Middle frontal gyrus (tissue), 1 donor: ENCODE data around the gene SPOCD1.
A peak's percentile ranks its signal among the peaks of the same experiment; 100 is the strongest.

Experiments used
- DNase-seq: peaks from one replicate; pipeline ENCODE4 v3.0.0-alpha.2; 2015; ENCODE audit warnings: low spot score; ENCODE audit errors: extremely low spot score

SPOCD1 gene

GRCh38 chr1:31800674-31800967, 15.2 kb downstream of the SPOCD1 start:
- no peak for DNase-seq

DNA sequence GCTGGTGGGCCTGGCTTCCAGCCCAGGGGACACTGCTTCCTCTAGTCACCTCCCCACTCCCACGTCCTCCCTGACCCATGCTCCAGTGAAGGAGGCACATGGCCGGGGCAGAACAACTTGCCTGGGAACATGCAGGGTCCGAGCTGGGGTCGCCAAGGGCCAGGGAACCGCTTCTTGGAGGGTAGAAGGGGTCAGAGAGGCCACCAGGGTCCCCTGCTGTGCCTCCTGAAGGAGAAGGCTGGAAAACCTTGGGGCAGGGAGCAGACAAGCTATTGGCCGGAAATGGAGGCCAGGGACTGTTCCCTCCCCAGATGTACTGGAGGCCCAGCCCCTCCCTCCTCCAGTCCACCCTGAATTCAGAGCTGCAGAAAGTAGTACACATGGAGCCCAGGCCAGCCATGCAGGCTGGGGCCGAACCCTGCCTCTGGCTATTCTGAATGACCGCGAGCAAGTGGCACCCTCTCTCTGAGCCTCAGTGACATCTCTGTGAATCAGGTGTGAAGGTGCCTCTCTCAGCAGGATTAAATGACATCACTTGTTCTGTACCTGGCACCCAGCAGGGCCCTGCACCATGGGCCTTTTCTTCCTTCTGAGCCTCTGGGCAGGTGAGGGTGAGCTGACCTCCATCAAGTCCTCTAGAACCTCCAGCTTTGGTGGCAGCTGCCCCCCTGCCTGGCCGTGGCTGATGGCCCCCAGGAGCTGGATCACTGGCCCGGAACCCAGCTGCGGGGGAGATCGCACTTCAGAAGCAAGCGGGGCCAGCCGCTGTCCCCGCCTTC, 15.7 kb downstream of the SPOCD1 start:
- no peak for DNase-seq

DNA sequence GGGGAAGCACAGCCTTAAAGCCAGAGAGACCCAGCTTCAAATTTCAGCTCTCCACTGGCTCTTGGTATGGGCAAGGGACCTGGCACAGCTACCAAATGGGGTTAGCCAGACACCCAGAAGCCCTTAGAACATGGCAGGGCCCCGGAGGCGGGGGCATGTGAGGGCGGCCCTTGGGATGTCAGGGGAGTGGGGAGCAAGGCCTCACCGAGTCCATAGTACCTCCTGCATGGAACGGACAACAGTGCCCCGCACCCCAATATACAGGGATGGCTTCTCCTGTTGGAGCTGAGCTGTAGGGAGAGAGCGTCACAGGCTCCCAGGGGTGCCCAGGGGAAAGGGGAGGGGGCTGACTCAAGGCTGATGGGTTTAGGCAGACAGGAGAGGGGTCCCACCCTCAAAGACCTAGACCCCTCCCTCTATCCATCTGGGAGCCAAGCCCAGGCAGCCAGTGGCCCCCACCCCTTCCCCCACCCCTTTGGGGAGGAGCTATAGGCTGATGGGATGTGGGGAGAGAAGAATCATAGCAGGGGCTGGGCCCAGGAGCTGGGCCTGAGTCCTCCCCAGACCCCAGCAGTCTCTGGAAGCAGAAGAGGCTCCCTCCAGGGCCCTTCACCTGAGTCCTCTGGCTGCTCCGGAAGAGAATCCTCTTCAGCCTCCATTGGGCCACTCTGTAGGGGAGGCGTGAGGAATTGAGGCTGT, 16.5 kb downstream of the SPOCD1 start:
- no peak for DNase-seq

DNA sequence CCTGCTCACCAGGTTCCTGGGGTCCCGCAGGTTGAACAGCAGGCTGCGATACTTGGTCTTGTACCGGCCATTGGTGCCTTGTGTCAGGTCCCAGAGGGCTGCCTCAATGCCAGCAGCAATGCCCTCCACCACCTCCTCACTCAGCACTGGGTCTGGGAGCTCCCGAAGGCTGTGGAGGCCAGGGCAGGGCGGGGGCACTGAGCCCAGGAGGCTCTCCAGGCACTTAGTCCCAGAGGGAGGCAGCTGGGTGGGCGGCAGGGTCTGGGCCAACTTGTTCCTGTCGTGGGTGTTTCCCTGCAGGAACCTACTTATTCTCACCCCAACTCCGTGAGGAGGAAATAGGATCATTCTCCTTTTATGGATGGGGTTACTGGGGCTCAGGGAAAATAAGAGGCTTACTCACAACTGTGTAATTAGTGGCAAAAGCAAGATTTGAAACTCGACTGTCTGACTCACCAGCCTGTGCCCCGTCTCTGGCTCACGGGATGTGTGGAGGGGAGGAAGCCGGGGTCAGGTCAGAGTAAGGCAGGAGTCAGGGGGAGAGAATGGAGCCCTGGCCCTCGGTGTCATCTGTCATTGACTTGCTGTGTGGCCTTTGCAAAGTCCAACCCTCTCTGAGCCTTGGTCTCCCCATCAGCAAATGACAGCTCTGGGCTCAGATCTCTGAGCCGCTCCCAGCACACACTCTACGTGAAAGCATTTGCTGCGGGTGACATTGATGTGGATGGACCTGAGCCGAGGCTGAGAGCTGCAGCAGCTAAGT, 17.2 kb downstream of the SPOCD1 start:
- DNase-seq, result no peak

GRCh38 chr1:31798086-31798432, 17.8 kb downstream of the SPOCD1 start:
- DNase-seq, result no peak

DNA sequence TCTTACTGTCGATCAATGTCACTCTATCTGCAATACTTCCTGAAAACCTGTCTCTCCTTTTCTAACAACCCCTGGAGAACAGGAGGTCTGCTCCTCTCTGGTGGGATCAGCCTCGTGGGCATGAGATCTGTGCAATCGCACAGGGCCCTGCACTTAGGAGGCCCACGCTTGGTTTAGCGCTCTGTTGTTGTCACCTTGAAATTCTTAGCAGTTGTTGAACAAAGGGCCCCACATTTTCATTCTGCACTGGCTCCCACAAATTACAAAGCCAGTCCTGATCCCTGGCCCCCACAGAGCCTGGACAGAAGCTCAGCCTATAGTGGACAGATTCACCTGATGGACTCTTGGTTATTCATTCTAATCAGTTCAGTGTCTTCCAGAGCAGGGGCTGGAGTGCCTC, 18.6 kb downstream of the SPOCD1 start:
- DNase-seq, result no peak

- no peak for DNase-seq
Measured at GRCh38 chr1:31796707-31797106, 19.1 kb downstream of the SPOCD1 start.

DNA sequence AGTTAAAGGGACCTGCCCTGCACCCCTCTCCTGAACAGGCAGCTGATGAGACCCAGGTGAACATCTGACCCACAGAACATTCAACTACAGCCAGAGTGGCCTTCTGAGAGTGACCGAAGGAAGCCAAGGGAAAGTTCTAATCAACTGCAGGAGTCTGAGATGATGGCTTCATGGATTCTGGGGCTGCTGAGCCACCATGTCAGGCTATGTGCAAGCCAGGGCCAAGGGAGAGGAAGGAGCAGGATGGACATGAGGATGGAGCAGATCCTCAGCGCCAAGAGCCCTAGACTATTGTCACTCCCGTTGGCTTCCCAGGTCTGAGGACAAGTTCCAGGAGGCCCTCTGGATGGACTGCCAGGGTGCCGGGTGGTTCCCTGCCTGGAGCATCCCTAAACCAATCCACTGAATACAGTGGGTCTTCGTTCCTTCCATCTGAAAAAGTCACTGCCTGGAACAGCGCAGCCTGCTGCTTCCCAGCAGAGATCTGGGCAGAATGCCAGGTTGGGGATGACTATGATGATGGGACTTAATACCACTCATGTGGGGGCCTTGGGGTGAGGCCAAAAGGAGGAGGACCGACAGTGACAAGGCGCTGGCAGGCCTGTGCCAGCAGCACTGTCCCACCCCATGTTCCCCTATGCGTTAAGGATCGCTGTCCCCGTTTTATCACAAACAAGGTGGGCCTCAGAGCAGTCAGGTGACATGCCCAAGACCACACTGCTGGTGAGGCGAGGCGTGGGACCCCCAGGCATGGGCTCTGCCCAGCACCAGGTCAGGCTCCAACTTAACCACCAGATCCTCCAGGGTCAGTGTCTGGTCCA, 19.8 kb downstream of the SPOCD1 start:
- no peak for DNase-seq

- no peak for DNase-seq
Measured at GRCh38 chr1:31795096-31795675, 20.6 kb downstream of the SPOCD1 start.

- no peak for DNase-seq
Measured at GRCh38 chr1:31793586-31794285, 22.1 kb downstream of the SPOCD1 start.

DNA sequence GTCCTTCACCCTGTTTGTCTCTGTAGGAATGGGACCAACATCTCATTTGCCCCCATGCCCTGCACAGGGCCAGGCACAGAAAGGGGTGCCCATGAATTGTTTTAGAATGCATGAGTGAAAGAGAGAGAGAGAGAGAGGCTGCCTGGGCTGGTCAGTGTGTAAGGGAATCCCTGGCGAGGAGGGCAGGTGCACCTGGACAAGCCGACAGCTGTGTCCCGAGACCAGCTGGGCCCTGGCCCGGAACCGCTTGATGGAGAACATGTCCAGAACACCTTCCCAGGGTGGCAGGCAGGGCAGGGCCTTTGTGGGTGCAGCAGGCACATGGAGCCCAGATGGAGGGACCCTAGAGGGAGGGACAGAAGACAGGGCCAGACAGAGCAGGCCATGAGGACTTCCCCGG, 22.7 kb downstream of the SPOCD1 start:
- DNase-seq, result no peak

DNA sequence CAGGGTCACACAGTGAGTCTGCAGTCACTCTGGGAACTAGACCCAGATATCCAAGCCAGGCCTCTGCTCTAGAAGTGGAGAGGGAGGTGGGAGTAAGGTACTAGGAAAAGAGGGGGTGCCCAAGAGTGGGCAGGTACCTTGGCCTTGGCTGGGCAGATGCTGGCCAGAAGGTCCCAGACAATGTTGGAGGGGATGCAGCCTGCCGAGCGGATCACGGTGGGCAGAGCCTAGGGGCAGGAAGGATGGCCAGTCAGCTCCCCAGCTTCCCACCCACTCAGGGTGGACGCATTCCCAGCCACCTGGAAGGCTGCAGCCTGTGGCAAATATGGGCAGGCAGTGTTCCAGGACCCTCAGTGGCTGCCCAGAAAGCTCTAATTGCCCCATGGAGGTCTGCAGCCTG, 23.3 kb downstream of the SPOCD1 start:
- no peak for DNase-seq

GRCh38 chr1:31792116-31792515, 23.7 kb downstream of the SPOCD1 start:
- no peak for DNase-seq

- no peak for DNase-seq
Measured at GRCh38 chr1:31791131-31791858, 24.5 kb downstream of the SPOCD1 start.

DNA sequence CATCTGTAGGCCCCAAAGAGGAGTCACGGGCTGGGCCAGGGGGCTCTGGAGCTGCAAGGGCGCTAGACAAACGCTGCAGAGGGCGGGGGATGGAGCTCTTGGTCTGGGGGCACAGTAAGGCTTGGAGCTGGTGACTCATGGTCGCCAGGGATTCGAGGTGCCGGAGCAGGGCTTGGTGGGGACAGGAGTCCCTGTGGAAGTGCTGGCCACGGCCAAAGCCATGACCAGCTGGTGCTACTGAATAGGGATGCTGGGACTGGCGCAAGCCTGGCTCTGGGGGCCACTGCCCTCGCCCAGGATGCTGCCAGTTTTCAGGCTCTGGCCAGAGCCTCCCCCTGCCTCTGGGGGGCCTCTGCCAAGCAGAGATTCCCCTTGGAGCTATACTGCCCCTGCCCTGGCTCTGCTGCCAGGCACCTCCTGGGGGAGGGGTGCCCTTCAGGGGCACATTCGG, 25.2 kb downstream of the SPOCD1 start:
- no peak for DNase-seq

DNA sequence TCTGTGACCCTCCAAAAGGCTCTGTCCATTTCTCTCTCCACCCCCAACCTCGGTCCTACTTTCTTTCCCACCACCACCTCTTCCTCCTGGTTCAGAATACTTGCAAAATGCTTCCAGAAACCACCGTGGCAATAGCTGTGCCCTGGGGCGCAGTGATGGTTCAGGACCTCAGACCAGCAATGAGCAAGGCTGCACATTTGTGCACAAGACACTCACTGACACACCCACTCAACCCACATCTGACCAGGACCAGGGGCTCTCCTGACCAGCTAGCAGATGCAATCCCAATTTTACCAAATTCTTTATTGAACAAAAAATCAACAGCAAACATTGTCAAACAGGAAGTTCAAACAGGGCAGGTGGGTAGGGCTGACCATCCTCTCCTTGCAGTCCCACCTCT, 25.7 kb downstream of the SPOCD1 start:
- no peak for DNase-seq

- DNase-seq, result peak; percentile 82
Measured at GRCh38 chr1:31789259-31790065, 26.4 kb downstream of the SPOCD1 start.

- no peak for DNase-seq
Measured at GRCh38 chr1:31788825-31789256, 27.0 kb downstream of the SPOCD1 start.
